ENCODE results near the gene GLI3. TPM values are rescaled to one million over a fixed set of nuclear protein-coding genes. Genes with fewer than 3 reads are reported as not detected.

GLI3 gene
- total RNA-seq, 1 donor from 2014 or later: 126 TPM

GRCh38 chr7:42236266-42236975 lies 588 bp downstream of the GLI3 start:
- Mint-ChIP-seq H3K27ac (peak overlapping the region; percentile 89), H3K27me3 (ENCODE audit: low read depth) (no peaks in the 10 kb centered on the region), H3K36me3 (no peaks in the 10 kb centered on the region), H3K9me3 (no peaks in the 10 kb centered on the region), H3K4me1 (peaks cover 80% of the 10 kb centered on the region), H3K4me3 (peak overlapping the region; percentile 89)
- no peak for TF ChIP-seq CTCF (IDR thresholded peaks at IDR 0.05; ENCODE audit: unreplicated experiment)
- DNase-seq (ENCODE audit: low spot score in 2 of 2, unreplicated experiment in 2 of 2): peak; percentile 56 to 77

- no peak for TF ChIP-seq CTCF (IDR thresholded peaks at IDR 0.05; ENCODE audit: unreplicated experiment)
- peak overlapping the region; percentile 89 for H3K27ac Mint-ChIP-seq
- no peak for DNase-seq (ENCODE audit: low spot score in 2 of 2, unreplicated experiment in 2 of 2)
- H3K4me3 Mint-ChIP-seq: peak overlapping the region; percentile 89
- no peaks in the 10 kb centered on the region for H3K27me3 Mint-ChIP-seq (ENCODE audit: low read depth)
- no peaks in the 10 kb centered on the region for H3K9me3 Mint-ChIP-seq
- no peaks in the 10 kb centered on the region for H3K36me3 Mint-ChIP-seq
- peaks cover 80% of the 10 kb centered on the region for H3K4me1 Mint-ChIP-seq
These were observed 1.3 kb downstream of the GLI3 start for GRCh38 chr7:42235741-42236161.

GRCh38 chr7:42234736-42235135 lies 2.3 kb downstream of the GLI3 start:
- DNase-seq (ENCODE audit: low spot score in 2 of 2, unreplicated experiment in 2 of 2): no peak
- TF ChIP-seq CTCF (IDR thresholded peaks at IDR 0.05; ENCODE audit: unreplicated experiment): no peak
- Mint-ChIP-seq H3K27me3 (ENCODE audit: low read depth) (no peaks in the 10 kb centered on the region), H3K27ac (peak overlapping the region; percentile 79), H3K36me3 (no peaks in the 10 kb centered on the region), H3K4me1 (peaks cover 79% of the 10 kb centered on the region), H3K4me3 (peak overlapping the region; percentile 89), H3K9me3 (no peaks in the 10 kb centered on the region)

DNA sequence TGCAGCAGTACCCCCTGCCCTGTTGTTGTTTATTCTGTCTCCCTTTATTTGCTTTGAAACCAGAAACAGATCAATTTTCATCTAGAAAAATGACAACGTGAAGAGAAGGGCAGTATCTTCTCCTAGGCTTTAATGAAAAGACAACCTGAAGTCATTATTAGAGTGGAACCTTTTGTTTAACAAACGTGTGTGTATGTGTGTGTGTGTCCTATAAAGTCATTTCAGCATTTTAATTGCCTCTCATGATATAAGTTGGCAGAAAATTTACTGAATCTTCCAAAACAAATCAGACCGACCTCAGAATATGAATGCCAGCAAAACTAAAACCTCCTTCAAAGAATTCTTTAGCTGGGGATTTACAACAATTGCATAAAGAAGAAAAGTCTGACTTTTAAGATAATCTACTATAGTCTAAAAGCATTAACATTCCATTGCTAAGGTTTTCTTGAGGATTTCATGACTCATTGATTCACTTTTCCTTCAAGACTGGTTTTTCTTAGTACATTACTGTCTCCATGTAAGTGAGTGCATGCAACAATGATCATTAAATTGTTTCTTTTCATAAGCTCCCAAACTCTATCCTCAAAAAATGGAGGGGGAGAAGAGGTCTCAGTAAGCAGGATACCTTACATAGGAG lies 3.2 kb downstream of the GLI3 start:
- H3K27me3 Mint-ChIP-seq (ENCODE audit: low read depth): no peaks in the 10 kb centered on the region
- peak overlapping the region; percentile 55 for H3K4me3 Mint-ChIP-seq
- DNase-seq (ENCODE audit: low spot score in 2 of 2, unreplicated experiment in 2 of 2): no peak
- no peaks in the 10 kb centered on the region for H3K36me3 Mint-ChIP-seq
- TF ChIP-seq CTCF (IDR thresholded peaks at IDR 0.05; ENCODE audit: unreplicated experiment): no peak
- H3K9me3 Mint-ChIP-seq: no peaks in the 10 kb centered on the region
- peaks cover 79% of the 10 kb centered on the region for H3K4me1 Mint-ChIP-seq
- H3K27ac Mint-ChIP-seq: peak overlapping the region; percentile 73

DNA sequence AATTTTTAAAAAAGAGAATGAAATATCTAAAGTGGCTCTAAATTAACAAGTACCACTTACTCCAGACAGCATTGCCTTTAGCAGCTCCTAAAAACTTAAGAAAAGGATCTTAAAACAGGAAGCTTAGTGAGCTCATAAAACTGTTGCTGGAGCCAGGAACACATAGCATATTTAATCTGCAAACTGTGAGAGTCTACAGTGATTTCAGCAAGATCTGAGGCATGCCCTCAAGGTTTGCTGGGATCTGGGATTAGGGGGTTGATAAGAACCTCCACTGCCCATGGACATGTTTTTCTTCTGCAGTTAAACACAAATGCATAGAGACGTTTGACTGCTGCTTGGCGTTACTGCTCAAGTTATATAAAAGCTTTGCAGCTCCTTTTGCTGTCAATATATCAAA lies 3.8 kb downstream of the GLI3 start:
- no peak for DNase-seq (ENCODE audit: low spot score in 2 of 2, unreplicated experiment in 2 of 2)
- Mint-ChIP-seq H3K27ac (peak overlapping the region; percentile 73), H3K36me3 (no peaks in the 10 kb centered on the region), H3K27me3 (ENCODE audit: low read depth) (no peaks in the 10 kb centered on the region), H3K9me3 (no peaks in the 10 kb centered on the region), H3K4me1 (peaks cover 79% of the 10 kb centered on the region), H3K4me3 (peak overlapping the region; percentile 55)
- TF ChIP-seq CTCF (IDR thresholded peaks at IDR 0.05; ENCODE audit: unreplicated experiment): no peak

All from mesothelial cell of epicardium (in vitro differentiated cells).